HT1080 (cell line): ENCODE data around the gene CDRT15. TPM values are rescaled to one million over a fixed set of nuclear protein-coding genes. Genes with fewer than 3 reads are reported as not detected.
"Not testable (repeated sequence)": the region's sequence is repeated elsewhere in the genome, so short reads cannot be mapped to it uniquely, and the experiment has no call there.

Experiments
- DNase-seq: peaks from one replicate; pipeline ENCODE4 v3.0.0-alpha.2; 2015; ENCODE audit warnings: low read depth
- polyA plus RNA-seq, 2 experiments: library from polyadenylated mRNA; depleted of rRNA; stranded (reverse); fragments of >200 nt; gene quantifications; 2 replicates each; pipeline ENCODE4 v1.2.3, GENCODE V29; 2015
- total RNA-seq: library from RNA; depleted of rRNA; stranded (reverse); fragments of >200 nt; shearing (Covaris generic); gene quantifications from 2 replicates; pipeline ENCODE4 v1.2.3, GENCODE V29; 2014; rRNA removed

Gene CDRT15
- total RNA-seq: not detected in 2 replicates
- polyA plus RNA-seq (2015; cell fraction: cytosol; rRNA removed): not detected in 2 replicates
- polyA plus RNA-seq (2015; cell fraction: nucleus; rRNA removed): not detected in 2 replicates

DNA sequence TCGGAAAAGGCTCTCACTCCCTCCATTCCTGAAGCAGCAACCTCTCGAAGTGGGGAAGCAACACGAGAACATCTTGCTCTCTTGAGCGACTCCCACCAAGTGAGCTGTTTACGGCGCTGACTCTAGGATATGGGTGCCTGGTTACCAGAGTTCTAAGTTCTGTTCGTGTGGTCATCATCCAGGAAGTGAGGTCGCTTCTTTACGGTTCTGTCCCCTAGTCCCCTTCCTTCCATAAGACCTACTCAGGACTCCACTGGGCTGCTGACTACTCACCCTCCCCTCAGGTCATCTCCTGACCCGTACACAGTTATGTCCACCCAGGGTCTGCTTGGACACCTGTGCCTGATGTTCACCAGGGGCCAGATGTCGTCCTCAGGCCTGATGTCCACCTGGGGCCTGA lies at the start of gene CDRT15:
Gene CDRT15 (minus strand): TSS at position 101 of the 400 bp plus-strand sequence. CDS start 29 bp downstream, at position 72.
- DNase-seq: not testable (repeated sequence)

DNA sequence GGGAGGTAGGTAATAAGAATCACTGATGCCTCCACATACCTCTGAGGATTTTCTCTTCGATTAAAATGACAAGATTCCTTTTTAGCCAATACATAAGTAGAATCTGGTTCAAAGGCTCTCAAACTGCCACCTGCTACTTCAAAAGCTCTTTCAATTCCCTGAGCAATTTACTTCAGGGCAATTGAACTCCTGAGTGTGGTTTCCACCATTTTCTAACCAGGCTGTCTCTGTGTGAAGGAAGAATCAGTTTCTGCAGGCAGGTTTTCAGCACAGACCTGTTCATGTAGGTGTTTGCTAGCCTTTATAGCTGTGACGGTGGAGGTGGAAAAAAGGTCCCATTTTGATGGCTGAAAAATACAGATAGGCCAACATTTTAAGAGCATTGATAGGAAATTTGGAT lies 46.1 kb upstream of the CDRT15 start:
- no peak for DNase-seq

DNA sequence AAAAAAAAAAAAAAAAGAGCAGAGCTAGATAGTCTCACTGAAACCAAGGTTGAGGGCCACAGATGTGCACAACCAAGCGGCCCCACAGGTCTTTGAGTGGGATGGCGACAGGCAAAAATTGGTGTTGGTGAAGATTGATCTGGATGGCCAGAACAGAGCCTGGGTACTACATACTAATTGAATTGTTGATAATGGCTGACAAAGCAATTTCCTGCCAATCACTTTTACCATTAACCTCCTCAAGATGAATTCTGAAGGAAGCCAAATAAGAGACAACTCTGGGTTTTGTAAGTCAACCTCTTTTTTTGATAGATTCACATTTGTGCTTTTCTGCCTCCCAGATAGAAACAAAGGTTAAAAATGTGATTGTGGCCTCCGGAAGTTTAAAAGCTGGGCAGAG lies 44.9 kb upstream of the CDRT15 start:
- DNase-seq: no peak

DNA sequence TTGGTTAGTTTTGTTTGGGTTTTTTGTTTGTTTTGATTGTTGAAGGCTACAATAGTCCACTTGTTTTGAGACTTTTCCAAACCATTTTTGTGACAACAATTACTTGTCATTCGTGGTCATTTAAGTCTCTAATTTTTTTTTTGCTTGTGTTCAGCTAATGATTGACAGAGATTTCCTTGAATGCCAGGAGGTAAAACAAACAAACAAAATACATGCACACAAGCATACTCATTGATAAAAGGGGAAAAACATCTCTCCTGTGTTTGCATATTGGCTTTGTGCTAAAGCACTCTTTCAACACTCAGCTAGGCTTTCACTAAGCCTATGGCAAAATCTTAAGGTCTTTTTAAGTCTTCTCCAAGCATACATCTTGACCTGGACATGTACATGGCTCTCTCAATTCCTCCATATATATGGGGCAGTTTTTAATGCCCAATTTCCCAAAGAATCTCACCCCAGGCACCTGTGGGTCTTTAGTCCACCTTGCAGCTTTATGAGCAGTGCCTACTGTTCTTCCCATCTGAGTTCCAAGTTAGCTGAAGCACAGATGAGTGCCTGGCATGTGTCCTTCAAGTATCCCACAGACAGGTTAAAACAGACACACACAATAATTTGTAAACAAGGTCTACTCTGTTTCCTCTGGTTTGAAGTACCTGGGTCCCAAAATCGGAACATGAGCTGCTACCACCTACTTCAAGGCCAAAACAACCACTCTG lies 40.0 kb upstream of the CDRT15 start:
- no peak for DNase-seq

DNA sequence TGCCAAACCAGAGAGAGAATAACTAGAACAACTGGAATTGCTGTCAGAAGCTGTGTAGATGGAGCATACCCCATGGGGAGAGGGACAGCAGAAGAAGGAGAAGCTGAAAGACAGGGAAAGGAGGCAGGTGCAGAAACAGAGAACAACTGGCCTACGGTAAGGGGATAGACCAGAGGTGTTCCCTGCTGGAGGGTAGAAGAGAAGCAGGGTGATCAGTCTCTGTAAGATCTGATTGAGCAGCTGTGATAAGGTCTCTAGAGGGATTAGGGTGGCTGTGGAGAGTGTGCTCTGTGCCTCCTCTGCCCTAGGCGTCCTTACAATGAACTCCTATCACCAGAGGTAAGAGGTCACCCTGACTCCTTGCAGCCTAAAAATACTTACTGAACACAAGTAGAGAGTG lies 33.8 kb upstream of the CDRT15 start:
- DNase-seq: no peak

DNA sequence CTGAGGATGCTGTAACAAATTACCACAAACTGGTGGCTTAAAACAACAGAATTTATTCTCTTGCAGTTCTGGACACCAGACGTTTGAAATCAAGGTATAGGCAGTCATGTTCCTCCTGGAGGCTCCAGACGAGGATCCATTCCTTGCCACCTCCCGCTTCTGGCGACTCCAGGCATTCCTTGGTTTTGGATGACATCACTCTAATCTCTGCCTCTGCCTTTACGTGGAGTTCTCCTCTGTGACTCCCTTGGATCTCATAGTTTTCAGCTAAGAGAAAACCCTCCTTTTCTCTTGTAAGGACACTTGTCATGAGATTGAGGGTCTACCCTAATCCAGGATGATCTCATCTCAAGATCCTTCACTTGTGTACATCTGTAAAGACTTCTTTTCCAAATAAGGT lies 32.8 kb upstream of the CDRT15 start:
- no peak for DNase-seq

DNA sequence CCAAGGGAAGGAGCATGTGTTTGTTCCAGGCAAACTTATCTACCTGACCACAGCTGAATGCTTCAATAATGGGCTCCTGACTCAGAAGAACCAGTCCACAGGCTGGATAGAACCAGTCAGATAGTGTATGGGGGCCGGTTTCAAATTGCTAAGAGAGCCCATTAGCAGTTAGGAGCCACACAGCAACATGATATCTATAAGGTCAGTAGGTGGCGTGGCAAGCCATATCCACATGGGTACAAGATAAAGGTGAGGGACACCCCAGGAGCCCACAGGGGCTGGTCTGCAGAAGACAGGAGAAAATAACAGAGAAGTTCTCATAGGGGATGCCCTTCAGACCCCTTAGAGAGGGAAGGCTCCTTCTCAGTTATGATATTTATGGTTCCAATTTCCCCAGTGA lies 31.6 kb upstream of the CDRT15 start:
- DNase-seq: peak; percentile 22

DNA sequence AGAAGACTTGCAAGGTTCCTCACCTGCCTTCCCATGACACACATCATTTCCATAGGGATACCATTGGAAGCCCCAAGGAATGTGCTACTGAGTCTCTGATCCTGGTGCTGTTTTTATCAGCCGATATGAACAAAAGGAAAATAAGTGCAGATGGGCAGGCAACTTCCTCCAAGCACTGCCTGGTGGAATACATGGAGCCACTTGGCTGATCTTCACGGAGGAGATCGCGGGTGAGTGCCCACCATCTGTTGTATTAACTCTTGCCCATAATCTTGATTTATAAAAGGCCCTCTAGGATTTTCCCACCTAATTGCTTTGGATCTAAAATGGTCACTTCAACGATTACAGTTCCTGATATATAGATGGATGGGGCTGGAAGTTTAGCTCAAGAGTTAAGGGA lies 24.7 kb upstream of the CDRT15 start:
- DNase-seq: no peak

DNA sequence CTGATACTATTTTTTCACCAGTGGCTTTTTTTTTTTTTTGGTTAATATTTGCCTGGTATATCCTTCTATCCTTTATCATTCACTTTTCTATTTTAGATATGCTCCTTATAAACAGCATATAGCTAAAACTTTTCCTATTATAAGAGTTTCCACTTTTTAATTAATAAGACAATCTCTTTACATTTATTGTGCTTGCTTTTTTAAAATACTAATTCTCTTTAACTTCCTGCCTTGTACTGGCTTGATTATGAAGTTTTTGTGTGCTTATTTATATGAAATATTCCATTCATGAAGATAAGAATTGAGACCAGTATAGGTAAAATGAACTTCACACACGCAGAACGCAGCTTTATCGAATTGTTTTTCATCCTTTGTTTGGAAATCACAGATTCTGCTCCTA lies 9.0 kb upstream of the CDRT15 start:
- DNase-seq: no peak

DNA sequence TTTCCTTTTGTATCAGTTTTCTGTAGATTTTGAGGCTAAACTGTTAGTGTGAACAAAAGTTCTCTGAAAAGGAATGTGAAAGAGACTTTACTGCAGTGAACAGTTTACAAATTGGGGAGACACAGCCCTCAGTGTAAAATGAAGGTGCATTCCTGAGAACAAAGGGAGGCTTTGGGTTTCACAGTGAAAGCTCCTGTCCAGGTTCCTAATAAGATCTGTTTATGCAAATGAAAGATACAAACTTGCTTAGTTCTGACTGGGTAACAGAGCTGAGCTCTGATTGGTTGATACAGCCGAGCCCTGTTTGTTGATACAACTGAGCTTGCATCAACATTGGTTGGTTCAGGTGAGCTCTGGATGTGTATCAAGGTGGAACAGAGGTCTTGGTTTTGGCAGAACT lies 8.3 kb upstream of the CDRT15 start:
- DNase-seq: no peak

DNA sequence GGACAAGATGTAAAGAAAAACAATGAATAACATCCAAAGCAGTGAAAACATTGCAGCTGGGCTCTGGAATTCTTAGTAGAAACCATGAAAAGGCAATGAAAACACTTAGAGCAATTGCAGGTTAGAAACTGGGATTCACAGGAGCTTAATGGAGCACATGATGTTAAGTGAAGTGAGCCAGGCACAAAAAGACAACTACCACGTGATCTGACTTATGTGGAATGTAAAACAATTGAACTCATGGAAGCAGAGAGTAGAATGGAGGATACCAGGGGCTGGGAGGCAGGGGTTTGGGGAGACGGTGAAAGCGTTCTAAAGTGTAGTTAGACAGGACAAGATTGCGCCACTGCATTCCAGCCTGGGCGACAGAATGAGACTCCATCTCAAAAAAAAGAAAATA lies 2.6 kb upstream of the CDRT15 start:
- not testable (repeated sequence) for DNase-seq

DNA sequence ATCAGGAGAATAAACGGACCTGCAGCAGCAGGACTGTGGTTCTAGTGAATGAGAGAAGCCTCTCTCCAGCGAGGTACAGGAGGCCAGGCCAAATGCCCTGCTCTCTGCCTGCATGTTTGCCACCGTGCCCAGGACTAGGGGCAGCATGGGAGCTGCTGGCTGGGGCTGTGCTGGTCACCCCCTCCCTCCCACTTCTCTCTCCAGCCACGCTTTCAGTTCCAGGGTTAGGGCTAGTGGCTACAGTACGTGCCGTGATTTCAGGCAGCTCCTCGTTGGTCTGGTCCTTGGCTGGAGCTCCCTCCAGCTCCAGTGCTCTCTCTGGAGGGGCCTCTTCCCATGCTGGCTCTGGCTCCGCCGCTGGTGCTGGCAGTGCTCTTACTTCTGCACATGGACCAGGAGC lies 630 bp downstream of the CDRT15 start:
- DNase-seq: not testable (repeated sequence)

DNA sequence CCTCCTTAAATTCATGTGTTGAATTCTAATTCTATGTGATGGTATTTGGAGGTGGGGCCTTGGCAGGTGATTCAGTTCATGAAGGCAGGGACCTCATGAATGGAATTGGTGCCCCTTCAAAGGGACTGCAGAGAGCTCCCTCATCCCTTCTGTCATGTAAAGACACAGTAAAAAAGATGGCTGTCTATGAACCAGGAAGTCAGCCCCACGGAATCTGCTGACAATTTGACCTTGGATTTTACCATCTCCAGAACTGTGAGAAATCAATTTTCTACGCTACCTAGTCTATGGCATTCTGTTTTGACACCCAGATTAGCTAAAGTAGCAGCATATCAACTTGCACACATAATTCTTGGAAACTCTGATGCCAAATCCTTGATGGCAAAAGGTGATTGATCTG lies 1.6 kb downstream of the CDRT15 start:
- DNase-seq: not testable (repeated sequence)

DNA sequence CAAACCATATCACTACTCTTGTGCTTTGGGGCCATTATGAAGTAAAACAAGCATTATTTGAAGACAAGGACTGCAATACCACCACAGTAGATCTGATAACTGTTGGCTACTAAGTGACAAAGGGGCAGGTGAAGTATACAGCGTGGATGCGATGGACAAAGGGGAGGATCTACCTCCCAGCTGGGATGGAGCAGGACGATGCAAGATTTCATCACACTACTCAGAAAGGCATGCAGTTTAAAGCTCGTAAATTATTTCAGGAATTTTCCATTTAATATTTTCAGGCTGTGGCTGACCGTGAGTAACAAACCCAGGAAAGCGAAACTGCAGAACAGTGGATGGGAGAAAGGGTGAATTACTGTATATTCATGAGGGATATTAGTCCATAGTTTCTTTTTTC lies 5.5 kb downstream of the CDRT15 start:
- not testable (repeated sequence) for DNase-seq

DNA sequence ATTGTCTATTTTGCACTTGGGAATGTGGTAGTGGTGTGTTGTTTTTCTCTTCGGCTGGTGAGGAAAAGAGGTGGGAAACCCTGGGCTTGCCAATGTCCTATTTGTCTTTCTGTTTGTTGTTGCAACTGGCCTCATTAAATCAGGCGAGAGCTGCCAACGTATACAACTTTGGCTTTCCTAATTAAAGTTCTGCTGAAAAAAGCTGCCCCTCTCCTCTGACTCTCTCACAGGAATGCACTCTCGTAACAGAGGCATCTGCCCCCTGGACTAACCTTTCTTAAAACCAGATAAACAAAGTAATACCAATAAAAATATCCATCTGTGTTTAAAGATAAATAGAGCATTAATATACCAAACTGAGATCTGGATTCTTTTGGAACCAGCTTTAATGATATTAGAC lies 7.8 kb downstream of the CDRT15 start:
- no peak for DNase-seq

DNA sequence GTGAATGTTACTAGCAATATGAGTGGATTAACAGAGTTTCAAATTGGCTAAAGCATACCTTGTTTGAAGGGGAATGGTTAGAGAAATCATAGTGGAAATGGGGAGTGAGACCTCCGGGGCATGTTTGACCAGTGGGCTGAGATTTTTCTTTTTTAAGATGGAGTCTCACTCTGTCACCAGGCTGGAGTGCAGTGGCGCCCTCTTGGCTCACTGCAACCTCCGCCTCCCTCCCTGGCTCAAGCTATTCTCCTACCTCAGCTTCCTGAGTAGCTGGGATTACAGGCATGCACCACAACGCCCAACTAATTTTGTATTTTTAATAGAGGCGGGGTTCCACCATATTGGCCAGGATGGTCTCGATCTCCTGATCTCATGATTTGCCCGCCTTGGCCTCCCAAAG lies 9.6 kb downstream of the CDRT15 start:
- DNase-seq: no peak

DNA sequence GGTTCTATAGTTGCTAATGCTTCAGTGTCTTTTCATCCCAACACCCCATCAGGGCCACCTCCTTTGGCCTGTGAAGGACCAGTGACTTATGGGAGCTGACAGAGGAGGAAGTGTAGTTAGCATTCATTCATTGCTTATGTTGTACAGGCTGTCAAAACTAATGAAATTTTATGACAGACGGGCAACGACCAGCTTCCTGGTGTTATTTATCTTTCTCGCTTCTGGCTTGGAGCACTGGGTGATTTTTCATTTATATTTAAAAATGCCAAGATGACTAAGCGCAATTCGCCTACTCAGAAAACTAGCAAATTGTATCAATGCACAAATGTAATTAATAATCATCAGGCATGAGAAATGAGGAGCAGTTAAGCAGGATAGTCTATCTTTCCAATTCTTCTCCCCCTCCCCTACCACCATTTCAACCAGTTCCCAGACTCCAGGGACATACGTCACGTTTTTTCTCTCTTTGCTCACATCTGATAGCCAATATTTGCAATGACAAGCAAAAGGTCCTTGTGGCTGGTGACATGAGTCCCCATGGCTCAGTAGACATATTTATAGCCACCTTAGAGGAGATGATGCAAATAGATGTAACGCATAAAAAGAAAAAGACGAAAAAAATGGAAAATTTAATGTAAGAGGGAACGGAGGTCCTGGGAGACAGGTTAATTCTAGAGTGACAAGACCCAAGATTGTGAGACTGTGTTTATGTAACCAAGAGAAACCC lies 11.2 kb downstream of the CDRT15 start:
- DNase-seq: no peak

DNA sequence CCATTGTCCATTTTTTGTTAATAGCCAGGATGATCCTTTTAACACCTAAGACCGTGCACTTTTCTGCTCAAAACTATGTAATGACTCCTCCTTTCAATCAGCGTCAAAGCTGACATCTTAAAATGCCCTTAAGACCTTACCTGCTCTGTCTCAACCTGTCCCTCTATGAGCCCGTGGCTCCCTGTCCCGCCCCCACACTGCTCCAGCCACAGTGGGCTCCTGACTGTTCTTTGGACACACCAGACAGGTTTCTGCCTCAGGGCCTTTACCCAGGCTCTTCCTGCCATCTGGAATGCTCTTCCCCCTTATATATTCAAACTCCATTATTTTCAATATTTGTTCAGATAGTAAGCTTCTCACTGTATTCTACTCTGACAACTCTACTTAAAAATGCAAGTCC lies 14.1 kb downstream of the CDRT15 start:
- no peak for DNase-seq

DNA sequence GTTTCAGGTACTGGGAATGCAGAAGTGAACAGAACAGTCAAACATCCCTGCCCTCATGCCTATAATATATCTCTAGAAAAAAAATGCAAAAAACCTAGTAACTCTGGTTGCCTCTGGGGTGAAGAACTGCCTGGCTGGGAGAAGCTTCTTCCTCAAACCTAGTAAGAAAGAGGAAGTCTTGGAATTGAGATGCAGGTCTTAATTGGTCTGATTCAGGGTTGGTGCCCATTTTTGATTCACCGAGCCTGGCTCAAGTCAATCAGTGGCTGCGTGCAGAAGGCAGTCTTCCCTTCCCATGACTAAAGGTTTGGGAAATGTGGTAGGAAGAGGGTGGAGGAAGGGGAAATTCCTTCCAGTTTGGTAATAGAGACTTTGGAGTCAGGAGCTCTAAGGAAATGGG lies 22.4 kb downstream of the CDRT15 start:
- DNase-seq: peak; percentile 36

DNA sequence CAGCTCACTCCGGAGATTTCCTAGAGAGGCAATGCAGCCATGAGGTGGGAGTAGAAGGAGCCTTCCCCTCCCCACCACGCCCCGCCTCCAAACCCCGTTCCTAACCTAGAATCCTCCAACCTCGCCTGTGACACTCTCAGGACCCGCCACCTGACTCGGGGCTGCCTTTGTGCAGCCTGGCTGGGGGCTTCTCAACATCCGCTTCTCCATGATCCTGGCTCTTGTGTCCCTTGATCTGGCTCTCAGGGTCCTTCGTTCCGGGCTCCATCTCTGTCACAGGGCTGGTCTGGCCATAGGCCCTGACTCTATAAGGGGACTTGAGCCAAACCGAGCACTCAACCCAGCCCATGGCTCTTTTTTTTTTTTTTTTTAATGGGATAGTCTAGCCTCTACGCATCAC lies 24.3 kb downstream of the CDRT15 start:
- DNase-seq: no peak

DNA sequence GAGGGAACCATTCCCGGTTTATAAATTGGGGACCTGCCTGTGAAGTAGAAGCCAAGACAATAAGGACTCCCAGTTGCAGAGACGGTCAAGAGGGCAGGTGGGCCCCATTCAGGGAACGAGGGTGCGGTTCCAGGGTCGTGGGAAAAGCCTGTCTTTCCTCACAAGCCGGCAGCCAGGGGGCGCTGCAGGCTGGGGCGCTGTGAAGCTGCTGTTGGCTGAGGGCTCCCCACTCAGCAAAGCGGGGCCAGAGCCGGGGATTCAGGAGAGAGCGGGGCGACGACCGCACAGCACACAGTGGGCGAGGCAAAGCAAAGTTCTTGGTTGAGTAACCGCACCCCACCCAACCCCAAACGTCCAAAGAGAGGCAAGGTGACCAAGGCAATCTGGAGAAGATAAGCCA lies 24.9 kb downstream of the CDRT15 start:
- no peak for DNase-seq

DNA sequence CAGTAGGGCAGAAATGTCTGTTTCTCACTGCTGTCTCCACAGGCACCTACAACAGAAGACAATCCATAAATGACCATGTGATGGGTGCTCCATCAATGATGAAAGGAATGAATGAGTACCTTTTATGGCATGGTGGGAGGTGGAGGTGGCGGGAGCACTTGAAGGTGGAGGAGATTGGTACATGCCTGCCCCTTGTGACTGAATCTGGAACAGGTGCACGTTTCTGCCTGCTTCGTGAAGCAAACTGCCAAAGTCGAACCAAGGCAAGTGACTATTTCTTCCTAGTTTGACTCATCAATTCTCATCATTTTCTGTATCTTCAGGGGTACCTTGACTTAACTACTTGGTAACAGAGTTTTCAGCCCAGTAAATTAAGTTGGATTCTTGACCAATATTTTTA lies 25.4 kb downstream of the CDRT15 start:
- DNase-seq: no peak

DNA sequence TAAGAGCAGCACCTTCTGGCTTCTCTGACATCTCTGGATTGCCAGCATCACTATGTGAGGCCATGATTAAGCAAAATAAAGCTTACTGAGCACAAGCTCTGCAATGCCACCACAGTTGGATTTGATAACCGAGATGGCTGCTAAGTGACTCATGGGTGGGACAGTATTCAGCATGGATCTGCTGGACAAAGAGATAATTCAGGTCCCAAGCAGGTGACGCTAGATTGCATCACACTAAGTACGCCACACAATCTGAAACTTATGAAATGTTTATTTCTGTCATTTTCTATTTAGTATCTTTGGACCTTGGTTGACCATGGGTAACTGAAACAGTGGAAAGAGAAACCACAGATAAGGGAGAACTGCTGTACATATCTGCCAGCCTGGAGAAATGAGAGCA lies 27.4 kb downstream of the CDRT15 start:
- DNase-seq: no peak
